ENCODE data around the gene SIX1. TPM values are rescaled to one million over a fixed set of nuclear protein-coding genes. Genes with fewer than 3 reads are reported as not detected.

The SIX1 gene
- total RNA-seq, 1 experiment from 2014 or later, result 2.5 TPM

GRCh38 chr14:60668431-60669112 is 19.3 kb upstream of the SIX1 start (continued):
- TF ChIP-seq REST (IDR thresholded peaks at IDR 0.05; ENCODE audit: low read depth) (no peak), CTCF (IDR thresholded peaks at IDR 0.05 in 2 of 3, conservative IDR thresholded peaks at IDR 0.05 in 1 of 3; ENCODE audit: borderline replicate concordance in 1 of 3, insufficient read depth in 1 of 3, low read depth in 2 of 3, low read length in 2 of 3) (no peak)

- no peaks in the 10 kb centered on the region for H3K4me1 ChIP-seq (ENCODE audit: control insufficient read depth in 1 of 2, insufficient read depth in 2 of 2, low read length in 2 of 2)
- no peak overlapping the region for H2AFZ ChIP-seq (ENCODE audit: low read depth, low read length, poor library complexity, severe bottlenecking)
- BruUV-seq (replicated peaks), result no TSS peak
- ChIA-PET CTCF (no interaction called here), POLR2A (no interaction called here), RAD21 (ENCODE audit: low non-redundant PET in 1 of 2, low total read pairs in 2 of 2, uncharacterized antibody in 2 of 2, unreplicated experiment in 2 of 2) (no interaction called here)
- H3K9me3 ChIP-seq (ENCODE audit: control insufficient read depth in 1 of 2, insufficient read depth in 1 of 2, low read depth in 1 of 2, low read length in 2 of 2), result no peaks in the 10 kb centered on the region
- H3K4me3 ChIP-seq (replicated peaks in 1 of 2; ENCODE audit: low read depth in 1 of 2, low read length in 2 of 2), result no peak overlapping the region
- H3K79me2 ChIP-seq (ENCODE audit: insufficient read depth, low read length), result no peaks in the 10 kb centered on the region
- H3K27ac ChIP-seq (ENCODE audit: low read depth, low read length), result no peak overlapping the region
- H3K9ac ChIP-seq (ENCODE audit: low read length), result no peak overlapping the region
- TF ChIP-seq REST (IDR thresholded peaks at IDR 0.05; ENCODE audit: low read depth) (no peak), POLR2AphosphoS5 (IDR thresholded peaks at IDR 0.05; ENCODE audit: low read depth, low read length) (no peak), YY1 (IDR thresholded peaks at IDR 0.05; ENCODE audit: extremely low read depth, insufficient replicate concordance, low read depth, low read length) (no peak)
- no peaks in the 10 kb centered on the region for H3K9me2 ChIP-seq (ENCODE audit: insufficient read depth)
- no peaks in the 10 kb centered on the region for H3K36me3 ChIP-seq (ENCODE audit: control insufficient read depth in 1 of 2, insufficient read depth in 2 of 2, low read length in 2 of 2)
- no peak for ATAC-seq
- H3K27me3 ChIP-seq (ENCODE audit: insufficient read depth, low read length), result no peaks in the 10 kb centered on the region
- intact Hi-C loops (cut with micrococcal nuclease), result no loop called here
- no peak overlapping the region for H3K4me2 ChIP-seq (ENCODE audit: low read length)
- DNase-seq (ENCODE audit: low read depth, low spot score), result no peak
- H4K20me1 ChIP-seq (ENCODE audit: insufficient read depth), result no peaks in the 10 kb centered on the region
Observed at GRCh38 chr14:60665177-60665550, 15.9 kb upstream of the SIX1 start.
